GM19455 (cell line): Measurements from ENCODE around the gene HLF.

Source experiments
- ATAC-seq: cut with Tn5 transposase; IDR thresholded peaks from one replicate; pipeline ENCODE4 v1.9.1; 2021; ENCODE audit not compliant: unreplicated experiment

Gene HLF

GRCh38 chr17:55274355-55275255 is 9.8 kb downstream of the HLF start:
- ATAC-seq = no peak

- no peak for ATAC-seq
Measured at GRCh38 chr17:55275894-55276804, 11.4 kb downstream of the HLF start.

- ATAC-seq = no peak
Measured at GRCh38 chr17:55278173-55278961, 13.6 kb downstream of the HLF start.

- no peak for ATAC-seq
Measured at GRCh38 chr17:55279203-55279602, 14.4 kb downstream of the HLF start.

- no peak for ATAC-seq
Measured at GRCh38 chr17:55279788-55280187, 15.0 kb downstream of the HLF start.

GRCh38 chr17:55280212-55280611 is 15.5 kb downstream of the HLF start:
- ATAC-seq = no peak

GRCh38 chr17:55281649-55282378 is 17.1 kb downstream of the HLF start:
- no peak for ATAC-seq

- ATAC-seq = no peak
Measured at GRCh38 chr17:55282379-55282702, 17.6 kb downstream of the HLF start.

GRCh38 chr17:55282741-55283140 is 18.0 kb downstream of the HLF start:
- ATAC-seq = no peak

GRCh38 chr17:55283256-55283965 is 18.7 kb downstream of the HLF start:
- no peak for ATAC-seq

GRCh38 chr17:55284001-55284884 is 19.5 kb downstream of the HLF start:
- no peak for ATAC-seq

GRCh38 chr17:55284944-55285339 is 20.2 kb downstream of the HLF start:
- ATAC-seq = no peak

- no peak for ATAC-seq
Measured at GRCh38 chr17:55285340-55286301, 20.9 kb downstream of the HLF start.

- no peak for ATAC-seq
Measured at GRCh38 chr17:55286681-55287589, 22.2 kb downstream of the HLF start.

- ATAC-seq = no peak
Measured at GRCh38 chr17:55288356-55289105, 23.8 kb downstream of the HLF start.

GRCh38 chr17:55289106-55289446 is 24.3 kb downstream of the HLF start:
- ATAC-seq = no peak
